Uterus (tissue), 2 donors: ENCODE results near the gene KCNT2.

Source experiments
- POLR2A ChIP-seq, 2 donors: fragments of 450-650 bp; IDR thresholded peaks; one replicate each; pipeline ENCODE4 v1.6.1; 2016; ENCODE audit warnings: antibody characterized with exemption in 2 of 2, mild to moderate bottlenecking in 1 of 2, moderate library complexity in 1 of 2
- TF ChIP-seq, protein P1 (sequence below), 4 experiments: fragments of 200-600 bp in 2 of 4; fragments of 450-650 bp in 2 of 4; sonication (generic) in 2 of 4; IDR thresholded peaks; one replicate each; pipeline ENCODE4 v1.5.1; 2016 to 2019; ENCODE audit warnings: antibody characterized with exemption in 4 of 4, mild to moderate bottlenecking in 2 of 4, moderate library complexity in 1 of 4

GRCh38 chr1:196607981-196608380 is 259 bp downstream of the KCNT2 start:
- TF ChIP-seq POLR2A (IDR thresholded peaks at IDR 0.05): no peak
- TF ChIP-seq, protein P1, sequence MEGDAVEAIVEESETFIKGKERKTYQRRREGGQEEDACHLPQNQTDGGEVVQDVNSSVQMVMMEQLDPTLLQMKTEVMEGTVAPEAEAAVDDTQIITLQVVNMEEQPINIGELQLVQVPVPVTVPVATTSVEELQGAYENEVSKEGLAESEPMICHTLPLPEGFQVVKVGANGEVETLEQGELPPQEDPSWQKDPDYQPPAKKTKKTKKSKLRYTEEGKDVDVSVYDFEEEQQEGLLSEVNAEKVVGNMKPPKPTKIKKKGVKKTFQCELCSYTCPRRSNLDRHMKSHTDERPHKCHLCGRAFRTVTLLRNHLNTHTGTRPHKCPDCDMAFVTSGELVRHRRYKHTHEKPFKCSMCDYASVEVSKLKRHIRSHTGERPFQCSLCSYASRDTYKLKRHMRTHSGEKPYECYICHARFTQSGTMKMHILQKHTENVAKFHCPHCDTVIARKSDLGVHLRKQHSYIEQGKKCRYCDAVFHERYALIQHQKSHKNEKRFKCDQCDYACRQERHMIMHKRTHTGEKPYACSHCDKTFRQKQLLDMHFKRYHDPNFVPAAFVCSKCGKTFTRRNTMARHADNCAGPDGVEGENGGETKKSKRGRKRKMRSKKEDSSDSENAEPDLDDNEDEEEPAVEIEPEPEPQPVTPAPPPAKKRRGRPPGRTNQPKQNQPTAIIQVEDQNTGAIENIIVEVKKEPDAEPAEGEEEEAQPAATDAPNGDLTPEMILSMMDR (IDR thresholded peaks at IDR 0.05): no peak
